UCSD-AML1 (cell line): ENCODE results near the gene CSMD2.
A peak's percentile ranks its signal among the peaks of the same experiment; 100 is the strongest.

Source experiments
- DNase-seq: peaks from one replicate; lab custom pipeline; 2025; ENCODE audit not compliant: unreplicated experiment; lab: John Stamatoyannopoulos, UW

Gene CSMD2

GRCh38 chr1:34007760-34008159, 157.3 kb downstream of the CSMD2 start:
- no peak for DNase-seq

- DNase-seq, result no peak
Measured at GRCh38 chr1:34005309-34005708, 159.7 kb downstream of the CSMD2 start.

- DNase-seq, result no peak
Measured at GRCh38 chr1:34002810-34003209, 162.2 kb downstream of the CSMD2 start.

GRCh38 chr1:33997127-33998036, 167.6 kb downstream of the CSMD2 start:
- no peak for DNase-seq

GRCh38 chr1:33996281-33996680, 168.7 kb downstream of the CSMD2 start:
- no peak for DNase-seq

GRCh38 chr1:33993301-33993700, 171.7 kb downstream of the CSMD2 start:
- DNase-seq, result no peak

GRCh38 chr1:33990281-33990680, 174.7 kb downstream of the CSMD2 start:
- no peak for DNase-seq

- DNase-seq, result no peak
Measured at GRCh38 chr1:33988161-33988560, 176.9 kb downstream of the CSMD2 start.

GRCh38 chr1:33986390-33987095, 178.5 kb downstream of the CSMD2 start:
- no peak for DNase-seq

- no peak for DNase-seq
Measured at GRCh38 chr1:33985656-33986055, 179.4 kb downstream of the CSMD2 start.

- peak; percentile 32 for DNase-seq
Measured at GRCh38 chr1:33984906-33985565, 180.0 kb downstream of the CSMD2 start.

GRCh38 chr1:33982419-33982818, 182.6 kb downstream of the CSMD2 start:
- DNase-seq, result no peak

GRCh38 chr1:33979341-33979740, 185.7 kb downstream of the CSMD2 start:
- DNase-seq, result no peak

GRCh38 chr1:33975961-33976360, 189.1 kb downstream of the CSMD2 start:
- DNase-seq, result no peak

- no peak for DNase-seq
Measured at GRCh38 chr1:33973799-33974545, 191.1 kb downstream of the CSMD2 start.

GRCh38 chr1:33972676-33973395, 192.2 kb downstream of the CSMD2 start:
- DNase-seq, result no peak

GRCh38 chr1:33971913-33972312, 193.1 kb downstream of the CSMD2 start:
- DNase-seq, result no peak

- DNase-seq, result no peak
Measured at GRCh38 chr1:33971018-33971710, 193.9 kb downstream of the CSMD2 start.

GRCh38 chr1:33970148-33970825, 194.7 kb downstream of the CSMD2 start:
- DNase-seq, result no peak
